ENCODE data around the gene ELF5. TPM values are rescaled to one million over a fixed set of nuclear protein-coding genes. Genes with fewer than 3 reads are reported as not detected.

The ELF5 gene
- total RNA-seq, 1 donor from 2014 or later, result 2.1 TPM

DNA sequence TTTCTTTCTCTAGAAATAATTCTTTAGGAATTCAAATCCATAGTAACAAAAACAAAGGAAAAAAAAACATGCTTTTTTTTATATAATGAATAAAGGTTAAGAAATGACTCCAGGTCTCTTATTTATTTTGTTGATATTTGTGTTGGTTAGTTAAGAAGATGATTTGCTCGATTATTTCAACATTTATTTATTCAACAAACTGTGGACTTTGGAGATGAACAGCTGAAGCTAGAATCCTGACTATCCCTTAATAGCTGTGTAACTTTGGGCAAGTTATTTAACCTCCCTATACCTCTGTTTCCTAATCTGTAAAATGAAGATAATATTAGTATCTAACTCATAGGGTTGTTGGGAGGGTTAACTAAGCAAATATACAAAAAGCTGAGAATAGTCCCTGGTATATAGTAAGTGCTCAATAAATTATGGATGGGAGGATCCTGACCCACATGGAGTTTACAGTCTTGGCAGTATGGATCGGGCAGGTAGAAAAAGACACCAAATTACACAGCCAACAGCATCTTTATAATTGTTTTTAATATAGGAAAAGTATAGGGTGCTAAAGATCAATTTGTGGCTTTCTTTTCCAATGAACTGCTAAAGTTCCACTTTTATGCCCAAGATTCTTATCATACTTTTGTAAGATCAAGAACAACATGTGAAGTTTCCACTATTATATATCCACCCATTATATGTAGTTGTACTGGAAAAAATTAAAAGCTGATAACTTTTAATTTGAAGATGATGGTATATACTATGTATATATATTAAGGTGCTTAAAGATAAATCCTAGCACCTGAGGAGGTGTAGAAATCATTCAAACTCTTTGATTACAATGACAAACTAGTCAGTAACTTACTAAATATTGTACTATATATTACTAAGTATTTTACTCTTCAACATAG is 76.1 kb downstream of the ELF5 start:
- no peaks in the 10 kb centered on the region for H3K9me3 Mint-ChIP-seq (ENCODE audit: low read depth)
- no peak overlapping the region for H3K4me3 Mint-ChIP-seq (ENCODE audit: low read depth)
- H3K4me1 Mint-ChIP-seq (ENCODE audit: low read depth), result peaks cover 13% of the 10 kb centered on the region
- TF ChIP-seq, protein P1, sequence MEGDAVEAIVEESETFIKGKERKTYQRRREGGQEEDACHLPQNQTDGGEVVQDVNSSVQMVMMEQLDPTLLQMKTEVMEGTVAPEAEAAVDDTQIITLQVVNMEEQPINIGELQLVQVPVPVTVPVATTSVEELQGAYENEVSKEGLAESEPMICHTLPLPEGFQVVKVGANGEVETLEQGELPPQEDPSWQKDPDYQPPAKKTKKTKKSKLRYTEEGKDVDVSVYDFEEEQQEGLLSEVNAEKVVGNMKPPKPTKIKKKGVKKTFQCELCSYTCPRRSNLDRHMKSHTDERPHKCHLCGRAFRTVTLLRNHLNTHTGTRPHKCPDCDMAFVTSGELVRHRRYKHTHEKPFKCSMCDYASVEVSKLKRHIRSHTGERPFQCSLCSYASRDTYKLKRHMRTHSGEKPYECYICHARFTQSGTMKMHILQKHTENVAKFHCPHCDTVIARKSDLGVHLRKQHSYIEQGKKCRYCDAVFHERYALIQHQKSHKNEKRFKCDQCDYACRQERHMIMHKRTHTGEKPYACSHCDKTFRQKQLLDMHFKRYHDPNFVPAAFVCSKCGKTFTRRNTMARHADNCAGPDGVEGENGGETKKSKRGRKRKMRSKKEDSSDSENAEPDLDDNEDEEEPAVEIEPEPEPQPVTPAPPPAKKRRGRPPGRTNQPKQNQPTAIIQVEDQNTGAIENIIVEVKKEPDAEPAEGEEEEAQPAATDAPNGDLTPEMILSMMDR (IDR thresholded peaks at IDR 0.05; ENCODE audit: unreplicated experiment), result no peak
- H3K27ac Mint-ChIP-seq, result no peak overlapping the region
- no peak for DNase-seq (ENCODE audit: low spot score, unreplicated experiment)
- H3K36me3 Mint-ChIP-seq (ENCODE audit: insufficient read depth), result peaks cover 5% of the 10 kb centered on the region
- no peaks in the 10 kb centered on the region for H3K27me3 Mint-ChIP-seq

DNA sequence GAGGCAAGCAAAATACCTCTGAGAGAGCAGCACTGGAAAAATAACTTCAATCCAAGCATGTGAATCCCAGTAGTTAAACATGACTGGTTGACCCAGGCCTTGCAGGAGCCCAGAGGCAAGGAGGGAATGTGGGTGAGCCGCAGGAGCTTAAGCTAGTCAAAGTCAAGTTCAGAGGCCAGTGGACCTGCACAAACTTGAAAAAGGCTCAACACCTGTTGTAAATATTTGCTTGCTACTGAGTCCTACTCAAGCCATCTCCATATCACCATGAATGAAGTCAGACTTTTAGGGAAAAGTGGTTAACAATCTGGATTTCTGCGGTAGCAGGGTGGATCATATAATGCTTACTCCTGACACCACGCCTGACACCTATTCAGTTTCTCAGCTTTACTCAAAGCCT is 79.7 kb downstream of the ELF5 start:
- H3K36me3 Mint-ChIP-seq (ENCODE audit: insufficient read depth), result no peaks in the 10 kb centered on the region
- H3K9me3 Mint-ChIP-seq (ENCODE audit: low read depth), result no peaks in the 10 kb centered on the region
- peaks cover 9% of the 10 kb centered on the region for H3K27me3 Mint-ChIP-seq
- no peak overlapping the region for H3K27ac Mint-ChIP-seq
- no peak overlapping the region for H3K4me3 Mint-ChIP-seq (ENCODE audit: low read depth)
- TF ChIP-seq, protein P1 (IDR thresholded peaks at IDR 0.05; ENCODE audit: unreplicated experiment), result no peak
- no peaks in the 10 kb centered on the region for H3K4me1 Mint-ChIP-seq (ENCODE audit: low read depth)
- no peak for DNase-seq (ENCODE audit: low spot score, unreplicated experiment)

DNA sequence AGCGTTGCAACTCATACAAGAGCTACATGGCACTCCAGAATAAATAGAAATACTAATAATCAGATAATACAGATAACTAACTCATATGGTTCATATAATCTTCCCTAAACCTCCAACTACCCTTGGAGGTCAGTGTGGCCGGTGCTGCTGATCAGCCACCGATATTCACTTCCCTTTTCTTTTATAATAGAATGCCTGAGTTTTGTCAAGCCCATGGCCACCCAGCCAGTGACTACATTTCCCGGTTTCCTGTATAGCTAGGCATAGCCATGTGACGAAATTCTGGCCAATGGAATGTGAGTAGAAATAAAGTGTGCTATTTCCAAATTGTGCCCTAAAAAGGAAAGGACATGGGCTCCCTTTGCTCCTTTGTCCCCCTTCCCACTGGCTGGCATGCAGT is 80.8 kb downstream of the ELF5 start:
- H3K9me3 Mint-ChIP-seq (ENCODE audit: low read depth), result no peaks in the 10 kb centered on the region
- no peak overlapping the region for H3K4me3 Mint-ChIP-seq (ENCODE audit: low read depth)
- H3K4me1 Mint-ChIP-seq (ENCODE audit: low read depth), result no peaks in the 10 kb centered on the region
- H3K27ac Mint-ChIP-seq, result no peak overlapping the region
- peaks cover 9% of the 10 kb centered on the region for H3K27me3 Mint-ChIP-seq
- TF ChIP-seq, protein P1 (IDR thresholded peaks at IDR 0.05; ENCODE audit: unreplicated experiment), result no peak
- no peaks in the 10 kb centered on the region for H3K36me3 Mint-ChIP-seq (ENCODE audit: insufficient read depth)
- no peak for DNase-seq (ENCODE audit: low spot score, unreplicated experiment)

DNA sequence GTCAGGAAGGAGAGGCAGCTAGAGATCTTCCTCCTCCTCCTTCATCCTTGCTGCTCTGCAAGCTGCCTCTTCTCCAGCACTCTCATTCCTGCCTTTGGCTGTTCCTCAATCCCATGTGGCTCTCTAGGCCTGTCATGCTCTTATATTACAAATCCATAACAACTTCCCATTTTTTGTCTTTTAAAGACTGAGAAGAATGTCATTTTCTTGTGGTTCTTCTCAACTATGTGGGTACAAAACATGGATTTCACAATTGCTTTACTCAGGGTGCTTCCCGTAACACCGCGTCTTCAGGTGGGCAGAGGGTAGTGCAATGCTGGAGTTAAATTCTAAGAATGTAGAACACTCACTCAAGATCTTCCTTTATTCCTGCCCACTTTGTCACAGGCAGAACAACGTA is 81.6 kb downstream of the ELF5 start:
- no peak for DNase-seq (ENCODE audit: low spot score, unreplicated experiment)
- Mint-ChIP-seq H3K27ac (no peak overlapping the region), H3K4me1 (ENCODE audit: low read depth) (peaks cover 3% of the 10 kb centered on the region), H3K36me3 (ENCODE audit: insufficient read depth) (no peaks in the 10 kb centered on the region), H3K27me3 (peaks cover 9% of the 10 kb centered on the region), H3K4me3 (ENCODE audit: low read depth) (no peak overlapping the region), H3K9me3 (ENCODE audit: low read depth) (no peaks in the 10 kb centered on the region)
- TF ChIP-seq, protein P1 (IDR thresholded peaks at IDR 0.05; ENCODE audit: unreplicated experiment), result no peak

Other genes starting within 250 kb of the ELF5 start
- gene ABTB2, start 155.8 kb downstream of the ELF5 start, total RNA-seq, result 16.0 and 19.5 TPM in 2 replicates
- gene CAT, start 74.9 kb downstream of the ELF5 start, total RNA-seq, result 44.1 and 51.8 TPM in 2 replicates
- gene EHF, start 107.3 kb upstream of the ELF5 start, total RNA-seq, result 17.9 and 18.6 TPM in 2 replicates

All from progenitor cell of endocrine pancreas (in vitro differentiated cells).